22Rv1 (cell line): ENCODE measurements around the gene TEX22.

Experiments
- H3K27ac ChIP-seq: fragments of 450-650 bp; 2 replicates; pipeline ENCODE4 v1.5.1; 2017
- CTCF ChIP-seq: fragments of 450-650 bp; IDR thresholded peaks from 2 replicates; pipeline ENCODE4 v1.5.1; 2017; ENCODE audit warnings: mild to moderate bottlenecking
- ZFX ChIP-seq: fragments of 450-650 bp; IDR thresholded peaks from 2 replicates; pipeline ENCODE4 v1.6.1; 2017; ENCODE audit warnings: antibody characterized with exemption, borderline replicate concordance

Gene TEX22

GRCh38 chr14:105458010-105458409, 59.7 kb downstream of the TEX22 start:
- no peak for TF ChIP-seq ZFX
- no peak for TF ChIP-seq CTCF
- H3K27ac ChIP-seq: no peak overlapping the region

- no peak for TF ChIP-seq CTCF
- no peak for TF ChIP-seq ZFX
- H3K27ac ChIP-seq: no peak overlapping the region
These were observed 60.2 kb downstream of the TEX22 start for GRCh38 chr14:105458571-105458970.

- TF ChIP-seq CTCF: no peak
- TF ChIP-seq ZFX: no peak
- H3K27ac ChIP-seq: no peak overlapping the region
These were observed 61.8 kb downstream of the TEX22 start for GRCh38 chr14:105460116-105460515.

GRCh38 chr14:105460616-105461015, 62.3 kb downstream of the TEX22 start:
- TF ChIP-seq ZFX: no peak
- TF ChIP-seq CTCF: no peak

GRCh38 chr14:105461903-105462302, 63.6 kb downstream of the TEX22 start:
- H3K27ac ChIP-seq: no peak overlapping the region
- TF ChIP-seq CTCF (no peak), ZFX (no peak)

More at GRCh38 chr14:105460616-105461015, 62.3 kb downstream of the TEX22 start:
- no peak overlapping the region for H3K27ac ChIP-seq
